Ureter (tissue), 1 donor: Measurements from ENCODE around the gene SLC35A3. TPM values are rescaled to one million over a fixed set of nuclear protein-coding genes. Genes with fewer than 3 reads are reported as not detected.
A peak's percentile ranks its signal among the peaks of the same experiment; 100 is the strongest.
"Not testable (repeated sequence)": the region's sequence is repeated elsewhere in the genome, so short reads cannot be mapped to it uniquely, and the experiment has no call there.

Experiments
- DNase-seq: peaks from one replicate; pipeline ENCODE4 v3.0.0-alpha.2; 2020; ENCODE audit warnings: low spot score
- total RNA-seq: library from RNA; stranded (reverse); gene quantifications from one replicate; pipeline ENCODE4 v1.2.4, GENCODE V29; 2023
- donor health status: DM: yes; HTN: yes; CAD: no.

SLC35A3 gene
- 39.5 TPM for total RNA-seq

GRCh38 chr1:99969729-99970621, at the start of gene SLC35A3:
TSS of gene SLC35A3 (plus strand) at chr1:99969996. CDS start at chr1:99993555, 23,559 bp downstream.
- DNase-seq, result peak; percentile 84

- DNase-seq, result no peak
Measured at GRCh38 chr1:99934801-99935200, 35.0 kb upstream of the SLC35A3 start.

GRCh38 chr1:99935534-99935933, 34.3 kb upstream of the SLC35A3 start:
- DNase-seq, result no peak

GRCh38 chr1:99936071-99936470, 33.7 kb upstream of the SLC35A3 start:
- no peak for DNase-seq

- no peak for DNase-seq
Measured at GRCh38 chr1:99942723-99943122, 27.1 kb upstream of the SLC35A3 start.

- no peak for DNase-seq
Measured at GRCh38 chr1:99943223-99943794, 26.5 kb upstream of the SLC35A3 start.

- no peak for DNase-seq
Measured at GRCh38 chr1:99944192-99944591, 25.6 kb upstream of the SLC35A3 start.

GRCh38 chr1:99945174-99945573, 24.6 kb upstream of the SLC35A3 start:
- DNase-seq, result no peak

GRCh38 chr1:99950486-99950885, 19.3 kb upstream of the SLC35A3 start:
- DNase-seq, result no peak

- DNase-seq, result no peak
Measured at GRCh38 chr1:99952522-99952921, 17.3 kb upstream of the SLC35A3 start.

GRCh38 chr1:99955375-99955774, 14.4 kb upstream of the SLC35A3 start:
- DNase-seq, result no peak

GRCh38 chr1:99956755-99957154, 13.0 kb upstream of the SLC35A3 start:
- no peak for DNase-seq

GRCh38 chr1:99957818-99958217, 12.0 kb upstream of the SLC35A3 start:
- no peak for DNase-seq

- DNase-seq, result not testable (repeated sequence)
Measured at GRCh38 chr1:99959189-99959705, 10.5 kb upstream of the SLC35A3 start.

- not testable (repeated sequence) for DNase-seq
Measured at GRCh38 chr1:99960260-99960659, 9.5 kb upstream of the SLC35A3 start.

GRCh38 chr1:99963041-99963795, 6.6 kb upstream of the SLC35A3 start:
- DNase-seq, result no peak

GRCh38 chr1:99964806-99965205, 5.0 kb upstream of the SLC35A3 start:
- no peak for DNase-seq

- DNase-seq, result no peak
Measured at GRCh38 chr1:99965646-99966375, 4.0 kb upstream of the SLC35A3 start.

GRCh38 chr1:99968214-99968613, 1.6 kb upstream of the SLC35A3 start:
- no peak for DNase-seq

GRCh38 chr1:99969260-99969728, 502 bp upstream of the SLC35A3 start:
- DNase-seq, result no peak

- no peak for DNase-seq
Measured at GRCh38 chr1:99970713-99971255, 988 bp downstream of the SLC35A3 start.
